Activated T-cell treated with anti-CD3 and anti-CD28 coated beads, Interleukin-2, amount 50 U/mL, for 1 hour (primary cell): Measurements from ENCODE around the gene POU3F1.

Source experiments
- DNase-seq: peaks from one replicate; pipeline ENCODE4 v3.0.0-alpha.2; 2020

POU3F1 gene

DNA sequence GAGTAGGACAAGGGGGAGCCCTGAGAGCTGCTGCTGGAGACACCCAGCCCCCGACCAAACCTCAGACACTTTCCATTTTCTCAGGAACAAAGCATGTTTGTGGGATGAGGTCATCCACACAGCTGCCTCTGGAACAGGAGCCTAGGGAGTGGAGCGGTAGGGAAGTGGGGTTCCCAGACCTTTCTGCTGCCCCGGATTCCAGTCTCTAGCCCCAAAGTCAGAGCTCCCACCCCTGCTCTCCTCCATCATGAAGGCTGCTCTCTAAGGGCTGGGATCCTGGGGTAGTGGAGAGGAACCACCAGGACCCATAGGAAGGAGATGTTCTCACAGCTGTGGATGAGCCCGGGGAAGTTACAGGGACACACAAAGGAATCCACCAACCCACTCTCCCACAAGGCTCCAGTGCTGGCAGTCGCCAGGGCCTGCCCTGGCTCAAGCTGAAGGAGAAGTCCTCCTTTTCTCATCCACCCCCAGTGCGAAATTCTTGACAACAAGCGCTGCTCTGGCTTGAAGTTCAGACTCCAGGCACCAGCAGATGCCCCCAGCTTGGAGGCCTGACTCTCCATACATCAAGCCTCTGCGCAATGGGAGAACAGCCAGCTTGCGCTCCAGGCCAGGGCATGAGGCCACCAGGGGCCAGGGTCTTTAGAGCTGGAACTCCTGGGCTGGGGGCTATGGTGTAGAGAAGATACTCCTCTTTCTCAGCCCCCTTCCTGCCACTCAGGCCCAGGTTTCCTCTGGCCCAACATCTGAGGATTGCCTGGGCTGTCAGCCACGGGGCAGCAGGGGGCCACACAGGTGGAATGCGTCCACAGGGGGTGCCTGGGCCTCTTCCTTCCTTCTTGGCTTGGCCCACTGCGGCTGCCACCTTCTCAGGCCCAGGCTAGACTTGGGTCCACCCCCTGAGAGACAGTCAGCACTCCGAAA is 45.8 kb downstream of the POU3F1 start:
- no peak for DNase-seq

DNA sequence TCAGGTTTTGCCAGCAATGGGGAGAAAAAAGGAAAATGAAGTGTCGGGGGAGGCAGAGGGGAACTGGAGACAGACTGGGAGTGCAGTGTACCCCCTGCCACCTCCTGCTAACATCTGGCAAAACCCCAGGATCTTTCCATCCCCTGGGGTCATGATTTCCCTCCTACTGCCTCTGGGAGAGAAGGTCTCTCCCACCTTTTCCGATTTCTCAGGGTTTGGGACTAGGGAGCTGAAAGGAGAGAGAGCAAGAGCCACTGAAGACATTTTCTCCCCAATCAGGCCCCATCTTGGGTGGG is 46.4 kb downstream of the POU3F1 start:
- DNase-seq, result no peak

DNA sequence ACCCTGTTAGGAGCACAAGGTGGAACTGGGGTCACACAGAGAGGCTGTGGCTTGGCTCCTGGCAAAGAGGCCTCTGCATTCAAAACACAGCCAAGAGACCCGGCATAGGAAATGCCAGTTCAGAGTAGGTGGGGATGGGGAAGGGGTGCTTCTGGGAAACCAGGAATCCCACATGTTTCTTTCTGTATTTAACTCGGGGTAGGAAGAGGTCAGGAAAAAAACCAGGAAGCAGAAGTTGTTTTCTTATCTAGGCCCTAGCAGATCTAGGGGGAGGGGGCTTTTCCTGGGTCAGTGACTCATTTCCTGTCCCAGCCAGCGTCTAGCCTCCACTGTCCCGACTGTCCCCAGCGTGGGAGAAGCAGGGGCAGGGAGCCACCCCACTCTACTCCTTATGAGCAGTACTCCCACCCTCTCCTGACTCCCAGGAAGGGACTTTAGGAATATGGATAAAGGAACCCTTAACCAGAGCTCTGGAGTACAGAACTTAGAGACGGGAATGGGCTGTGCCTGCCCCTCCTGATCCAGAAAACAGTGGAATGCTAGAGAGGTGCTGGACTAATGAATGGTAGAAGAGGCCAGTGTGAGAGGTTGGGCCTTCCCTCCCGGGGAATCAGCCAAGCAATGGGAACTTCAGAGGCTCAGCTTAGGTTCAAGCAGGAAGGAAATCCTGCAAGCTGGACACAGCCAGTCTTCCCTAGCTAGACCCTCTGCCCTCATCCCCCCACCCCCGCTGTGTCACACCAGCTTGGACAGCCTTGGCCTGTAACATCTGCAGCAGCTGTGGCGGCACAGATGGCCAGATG is 47.0 kb downstream of the POU3F1 start:
- DNase-seq, result no peak

DNA sequence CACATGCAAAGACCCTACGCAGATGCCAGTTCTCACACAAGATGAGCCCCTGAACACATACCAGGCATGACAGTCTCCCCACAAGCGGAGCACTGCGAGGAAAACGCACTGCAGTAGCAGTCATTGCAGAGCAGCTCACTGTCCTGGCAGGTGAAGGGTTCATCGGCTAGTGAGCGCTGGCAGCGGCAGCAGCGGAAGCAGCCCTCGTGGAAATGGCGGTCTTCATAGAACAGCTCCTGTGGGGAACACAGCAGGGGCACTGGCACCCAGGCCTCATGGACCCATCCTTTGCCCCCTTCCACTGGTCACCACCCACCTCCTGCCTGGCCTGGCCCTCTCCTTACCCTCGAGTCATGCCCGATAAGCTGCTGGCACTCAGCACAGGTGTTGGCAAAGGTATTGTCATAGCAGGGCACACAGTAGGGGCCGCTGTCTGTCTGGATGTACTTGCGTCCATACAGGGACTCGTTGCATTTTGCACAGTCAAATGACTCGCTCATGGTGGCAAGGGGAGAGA is 47.6 kb downstream of the POU3F1 start:
- no peak for DNase-seq

DNA sequence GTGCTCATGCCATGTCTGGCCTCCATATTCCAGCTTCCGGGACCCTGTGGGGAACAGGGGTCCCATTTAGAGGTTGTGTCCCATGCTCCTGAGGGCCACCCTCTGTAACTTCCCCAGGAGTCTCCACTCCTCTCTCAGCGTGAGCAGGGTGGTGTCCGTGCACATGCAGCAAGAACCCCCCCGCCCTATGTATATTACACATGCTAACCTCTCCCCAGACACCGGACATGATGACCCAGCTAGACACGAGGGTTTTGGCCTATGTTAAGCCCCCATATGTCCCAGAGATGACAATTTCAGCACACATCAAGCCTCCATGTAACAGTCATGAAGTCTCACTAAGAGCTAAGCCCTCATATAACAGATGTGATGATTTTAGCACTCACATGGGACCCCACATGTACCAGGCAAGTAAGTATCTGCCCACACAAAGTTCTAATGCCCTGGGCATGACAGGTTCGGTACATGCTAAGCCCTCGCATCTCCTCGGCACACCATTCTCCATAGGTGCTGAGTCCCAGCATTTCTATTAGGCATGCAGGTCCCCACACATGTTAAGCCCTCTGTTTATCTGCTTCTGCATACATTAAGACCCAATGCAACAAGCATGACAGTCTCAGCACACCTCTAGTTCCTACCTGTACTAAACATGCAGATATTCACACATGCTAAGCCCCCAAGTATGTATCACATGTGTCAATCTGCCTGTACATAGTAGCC is 48.3 kb downstream of the POU3F1 start:
- no peak for DNase-seq

DNA sequence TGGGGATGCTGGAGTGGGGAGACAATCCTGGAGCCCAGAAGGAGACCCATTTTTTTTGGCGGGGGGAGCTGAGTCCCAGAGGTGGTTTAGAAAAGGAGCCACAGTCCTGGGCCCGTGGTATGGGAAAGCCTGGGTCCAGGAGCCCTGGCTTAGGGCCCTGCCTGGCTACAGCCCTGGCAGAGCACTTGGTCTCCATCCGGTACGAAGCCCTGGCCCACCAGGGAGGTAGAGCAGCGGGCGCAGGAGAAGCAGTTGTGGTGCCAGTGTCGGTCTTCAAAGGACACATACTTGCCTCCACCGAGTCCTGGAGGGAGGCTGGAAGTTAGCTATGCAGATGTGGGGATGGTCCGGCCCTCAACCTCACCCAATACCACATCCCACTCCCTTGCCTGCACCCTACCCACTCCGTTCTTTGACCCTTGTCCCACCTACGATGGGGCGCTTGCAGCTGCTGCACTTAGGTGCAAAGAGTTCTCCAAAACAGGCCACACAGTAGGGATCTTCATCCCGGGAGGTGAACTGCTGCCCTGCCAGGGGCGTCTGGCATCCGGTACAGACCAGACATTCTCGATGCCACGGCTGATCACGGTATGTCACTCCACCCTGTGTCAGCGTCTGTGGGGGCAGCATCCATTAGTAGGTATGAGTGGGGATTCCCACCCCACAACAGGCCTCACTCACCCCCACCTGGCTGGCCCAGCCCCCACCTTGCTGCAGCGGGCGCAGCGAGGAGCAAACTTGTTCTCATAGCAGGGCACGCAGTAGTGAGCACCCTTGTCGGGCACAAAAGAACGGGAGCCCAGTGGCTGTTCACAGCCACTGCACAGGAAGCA is 49.1 kb downstream of the POU3F1 start:
- no peak for DNase-seq

DNA sequence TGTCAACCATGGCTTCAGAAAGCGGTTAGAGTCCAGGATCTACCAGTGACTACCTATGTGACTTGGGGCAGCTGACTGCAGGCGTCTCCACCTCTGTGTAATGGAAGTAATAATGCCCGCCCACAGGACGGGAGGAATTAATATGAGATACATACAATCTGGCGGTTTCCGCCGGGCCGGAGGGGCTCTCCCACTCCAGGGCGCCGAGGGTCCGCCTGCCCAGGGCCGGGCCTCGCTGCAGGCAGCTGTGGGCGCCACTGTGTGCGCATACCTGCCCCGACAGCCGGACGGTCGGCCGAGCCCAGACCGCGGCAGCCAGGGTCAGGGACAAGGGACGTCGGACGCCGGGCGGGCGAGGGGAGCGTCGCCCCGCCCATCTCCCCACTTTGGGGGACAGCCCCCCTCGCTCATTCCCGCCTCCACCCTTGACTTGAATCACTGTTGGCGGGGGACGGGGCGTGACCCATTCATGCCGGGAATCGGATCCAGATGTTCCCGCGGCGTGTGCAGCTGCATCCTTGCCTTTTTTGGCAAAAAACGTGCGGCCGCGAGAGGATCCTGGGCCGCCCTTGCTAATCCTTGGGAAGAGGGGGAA is 50.7 kb downstream of the POU3F1 start:
- DNase-seq, result no peak

DNA sequence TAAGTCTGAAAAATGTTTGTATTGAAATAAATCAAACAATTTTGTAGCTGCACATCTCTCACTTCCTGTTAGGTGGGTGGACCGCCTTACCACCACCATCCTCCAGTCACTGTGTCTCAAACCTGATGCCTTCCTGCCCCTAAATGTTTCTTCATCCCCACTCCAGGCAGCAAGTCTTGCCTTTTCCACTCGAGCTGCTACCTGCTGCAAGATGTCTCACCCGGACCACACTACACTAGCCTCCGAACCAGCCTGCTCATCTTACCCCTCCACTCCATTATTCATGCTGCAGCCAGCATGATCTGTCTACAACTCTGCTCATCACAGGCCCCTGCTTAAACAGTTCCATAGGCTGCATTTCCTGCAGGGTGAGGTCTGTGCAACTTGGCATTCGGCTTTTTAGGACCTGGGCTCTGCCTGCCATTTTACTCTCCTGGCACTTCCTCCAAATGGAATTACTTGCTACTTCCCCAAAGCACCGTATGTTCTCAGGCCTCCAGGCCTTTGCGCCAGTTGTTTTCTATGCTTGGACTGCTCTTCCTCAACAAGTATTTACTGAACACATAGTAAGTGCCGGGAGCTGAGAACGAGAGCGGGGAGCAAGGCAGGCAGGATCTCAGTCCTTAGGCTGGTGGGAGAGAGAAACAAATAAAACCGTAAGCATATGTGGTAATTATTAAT is 51.6 kb downstream of the POU3F1 start:
- DNase-seq, result no peak
